ENCODE measurements around the gene ESR1.
"Not testable (repeated sequence)": the region's sequence is repeated elsewhere in the genome, so short reads cannot be mapped to it uniquely, and the experiment has no call there.

The ESR1 gene

DNA sequence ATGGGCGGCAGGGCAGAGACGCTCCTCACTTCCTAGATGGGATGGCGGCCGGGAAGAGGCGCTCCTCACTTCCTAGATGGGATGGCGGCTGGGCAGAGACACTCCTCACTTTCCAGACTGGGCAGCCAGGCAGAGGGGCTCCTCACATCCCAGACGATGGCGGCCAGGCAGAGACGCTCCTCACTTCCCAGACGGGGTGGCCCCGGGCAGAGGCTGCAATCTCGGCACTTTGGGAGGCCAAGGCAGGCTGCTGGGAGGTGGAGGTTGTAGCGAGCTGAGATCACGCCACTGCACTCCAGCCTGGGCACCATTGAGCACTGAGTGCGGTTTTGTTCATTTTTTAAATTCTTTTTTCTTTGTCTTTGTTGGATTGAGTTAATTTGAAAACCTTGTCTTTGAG lies 92.3 kb downstream of the ESR1 start:
- not testable (repeated sequence) for DNase-seq

DNA sequence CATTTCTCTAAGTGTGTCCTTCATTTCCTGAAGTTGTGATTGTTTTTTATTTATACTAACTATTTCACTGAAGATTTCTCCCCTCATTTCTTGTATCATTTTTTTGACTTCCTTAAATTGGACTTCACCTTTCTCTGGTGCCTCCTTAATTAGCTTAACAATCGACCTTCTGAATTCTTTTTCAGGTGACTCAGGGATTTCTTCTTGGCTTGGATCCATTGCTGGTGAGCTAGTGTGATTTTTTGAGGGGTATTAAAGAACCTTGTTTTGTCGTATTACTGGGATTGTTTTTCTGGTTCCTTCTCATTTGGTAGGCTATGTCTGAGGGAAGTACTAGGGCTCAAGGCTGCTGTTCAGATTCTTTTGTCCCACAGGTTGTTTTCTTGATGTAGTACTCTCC lies 92.8 kb downstream of the ESR1 start:
- no peak for DNase-seq

DNA sequence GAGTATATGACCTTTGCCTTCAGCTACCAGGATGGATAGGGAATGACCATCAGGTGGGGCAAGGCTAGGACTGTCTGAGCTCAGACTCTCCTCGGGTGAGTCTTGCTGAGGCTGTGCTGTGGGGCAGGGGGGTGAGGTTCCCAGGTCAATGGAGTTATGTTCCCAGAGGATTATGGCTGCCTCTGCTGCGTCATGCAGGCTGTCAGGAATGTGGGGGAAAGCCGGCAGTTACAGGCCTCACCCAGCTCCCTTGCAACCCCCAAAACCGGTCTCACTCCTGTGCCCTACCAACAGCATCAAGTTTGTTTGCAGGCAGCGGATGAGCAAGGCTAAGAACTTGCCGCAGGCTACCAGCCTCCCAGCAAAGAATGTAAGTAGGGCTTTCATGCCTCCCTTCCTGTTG lies 93.5 kb downstream of the ESR1 start:
- DNase-seq = no peak

DNA sequence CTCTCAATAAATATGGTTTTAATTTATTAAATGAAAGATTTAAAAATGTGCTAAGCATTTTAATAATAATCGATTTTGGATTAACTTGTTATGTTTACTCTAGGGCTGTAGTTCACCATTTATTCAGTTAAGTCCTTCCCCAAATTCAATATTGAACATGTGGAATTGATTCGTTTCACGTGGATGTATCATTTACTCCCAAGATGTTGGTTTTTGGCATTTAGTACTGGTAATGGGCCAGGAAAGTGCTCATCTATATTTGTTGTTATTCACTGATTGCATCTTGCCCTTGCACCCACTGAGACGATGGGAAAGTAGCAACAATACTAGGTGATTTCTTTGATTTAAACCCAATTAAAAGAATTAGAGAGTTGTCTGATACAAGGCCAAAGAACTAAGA lies 97.1 kb downstream of the ESR1 start:
- DNase-seq = no peak

DNA sequence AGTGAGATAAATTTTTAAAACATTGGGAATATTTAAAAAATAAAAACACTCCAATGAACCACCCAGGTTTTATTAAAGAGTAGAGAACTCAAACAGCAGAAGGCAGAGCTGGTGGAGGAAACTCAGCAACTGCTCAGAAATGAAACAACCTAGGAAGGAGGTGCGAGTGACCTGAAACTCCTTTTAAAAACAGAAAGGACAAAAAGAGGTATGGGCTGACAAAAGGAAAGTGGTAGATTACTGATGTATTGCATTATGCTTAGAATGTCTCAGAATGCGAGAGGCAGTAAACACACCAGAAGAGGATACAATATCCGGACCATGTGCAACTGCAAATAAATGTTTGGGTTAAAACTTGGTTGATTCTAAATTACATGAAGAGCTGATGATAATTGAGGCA lies 97.6 kb downstream of the ESR1 start:
- DNase-seq = no peak

DNA sequence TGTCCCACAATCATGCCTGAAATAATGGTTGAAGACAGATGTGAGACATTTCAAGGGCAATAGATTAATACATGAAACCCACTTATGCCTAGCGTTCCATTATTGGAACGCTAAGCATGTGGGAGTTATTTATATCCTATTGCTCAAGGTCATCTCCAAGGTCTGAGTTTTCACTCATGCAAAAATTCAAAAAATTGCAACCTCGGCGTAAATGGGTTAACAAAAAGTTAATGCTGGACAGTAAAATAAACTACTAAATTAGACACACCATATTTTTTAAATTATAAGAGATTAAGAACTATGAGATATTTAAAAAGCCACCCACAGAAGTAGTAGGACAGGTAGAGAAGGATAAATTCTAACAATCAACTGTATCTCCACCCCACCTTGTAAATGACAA lies 98.4 kb downstream of the ESR1 start:
- no peak for DNase-seq

DNA sequence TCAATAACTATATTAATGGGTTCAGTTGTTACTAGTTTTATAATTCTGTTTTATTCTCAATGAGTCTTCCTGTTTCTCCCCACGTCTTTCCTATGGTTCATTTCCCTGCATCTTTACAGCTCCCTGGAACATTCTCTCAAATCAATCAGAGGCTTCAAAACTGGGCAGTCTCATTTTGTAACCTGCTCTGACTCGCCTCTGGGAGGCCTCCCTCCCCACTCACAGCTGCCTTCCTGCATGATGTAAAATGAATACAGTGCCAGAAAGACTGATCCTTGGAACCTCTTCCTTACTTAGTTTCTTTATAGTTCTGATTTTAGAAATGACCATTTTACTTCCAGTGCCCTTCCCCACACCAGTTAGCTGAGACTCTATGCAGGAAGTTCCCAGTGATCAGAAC lies 103.9 kb downstream of the ESR1 start:
- no peak for DNase-seq

DNA sequence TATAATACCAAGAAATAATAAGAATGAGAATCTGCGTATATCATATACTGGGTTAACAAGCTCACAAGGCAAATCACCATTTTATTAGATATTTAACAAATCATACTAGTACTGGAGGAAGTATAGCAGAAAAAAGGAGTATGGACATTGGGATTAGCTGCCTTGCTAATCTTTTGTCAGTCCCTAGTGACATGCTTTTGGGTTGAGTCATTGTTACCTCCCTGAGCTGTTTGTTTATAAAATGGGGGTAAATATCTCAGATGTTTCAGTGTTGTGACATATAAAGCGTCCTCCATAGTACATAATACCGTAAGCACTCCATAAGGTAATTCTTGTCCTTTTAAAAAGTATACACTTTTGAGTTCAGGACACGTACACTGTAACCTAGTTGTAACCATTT lies 107.0 kb downstream of the ESR1 start:
- no peak for DNase-seq

DNA sequence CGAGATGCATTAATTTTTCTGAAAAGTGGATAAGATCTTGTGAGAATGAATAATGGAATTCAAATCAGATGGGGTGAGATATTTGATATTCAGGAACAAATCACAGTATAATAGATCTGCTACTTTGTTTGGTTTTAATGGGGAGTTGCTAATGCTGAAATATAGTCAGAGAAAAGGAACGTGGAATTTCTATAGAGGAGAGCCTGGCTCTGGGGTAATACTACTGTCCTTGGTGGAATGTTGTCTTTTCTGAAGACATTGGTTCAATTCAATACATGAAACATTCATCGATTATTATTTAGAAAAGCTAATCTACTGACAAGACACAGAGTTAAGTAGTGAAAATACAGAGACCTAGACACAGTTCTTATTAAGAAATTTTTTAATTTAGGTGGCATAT lies 108.6 kb downstream of the ESR1 start:
- no peak for DNase-seq

DNA sequence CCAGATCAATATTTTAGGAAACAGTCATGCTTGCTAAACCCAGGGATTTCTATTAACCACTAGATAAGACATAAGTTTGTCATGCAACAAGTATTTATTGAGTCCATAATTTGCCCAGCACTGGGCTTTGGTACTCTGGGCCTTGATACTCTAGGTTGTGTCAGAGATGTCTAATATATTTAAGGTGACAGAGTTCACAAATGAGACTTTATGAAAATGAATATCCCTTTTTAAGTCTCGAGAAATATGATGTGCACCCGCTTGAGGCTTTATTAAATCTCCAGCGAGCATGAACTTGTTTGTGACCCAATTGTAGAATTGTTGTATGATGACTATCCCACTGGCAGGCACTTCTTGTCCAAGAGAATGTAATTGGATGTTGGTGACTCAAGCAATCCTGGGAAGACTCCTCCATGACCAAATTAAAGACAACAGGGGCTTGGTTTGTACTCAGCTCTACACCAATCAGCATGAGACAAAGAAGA lies 109.2 kb downstream of the ESR1 start:
- DNase-seq = no peak

DNA sequence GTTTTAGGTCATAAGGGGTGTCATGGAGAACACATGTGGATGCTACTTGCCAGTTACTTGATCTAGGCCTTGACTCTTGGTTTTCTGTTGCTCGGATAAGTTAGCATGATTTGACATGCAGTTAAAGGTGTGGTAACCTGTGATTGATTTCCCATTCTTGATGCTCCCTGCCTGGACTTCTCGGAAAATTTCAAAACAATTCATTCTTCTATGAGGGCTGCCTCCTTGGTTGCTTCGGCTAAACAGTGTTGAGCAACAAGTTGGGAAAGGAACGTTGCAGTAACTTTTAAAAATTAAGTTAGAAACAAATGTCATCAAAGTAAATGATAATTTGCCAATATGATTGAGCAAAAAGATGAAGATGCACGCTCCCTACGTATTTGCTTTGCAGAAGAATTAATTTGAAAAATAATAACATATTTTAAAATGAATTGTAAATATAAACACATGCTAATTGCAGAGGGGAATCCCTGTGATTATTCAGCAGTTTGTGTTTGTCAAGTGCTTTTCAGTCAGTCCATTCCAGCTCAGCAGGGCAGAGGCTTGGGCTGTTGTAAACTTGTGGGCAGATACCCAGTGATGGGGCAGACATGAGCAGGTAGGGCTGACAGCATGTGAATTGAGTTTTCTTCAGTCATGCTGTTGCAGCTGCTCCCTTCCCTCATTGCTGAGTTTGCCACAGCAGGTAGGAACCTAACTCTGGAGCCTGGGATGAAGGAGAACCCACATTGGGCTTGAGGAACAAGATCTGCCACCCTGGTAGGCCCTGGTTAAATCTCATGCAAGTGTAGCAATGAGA lies 110.2 kb downstream of the ESR1 start:
- DNase-seq = no peak

DNA sequence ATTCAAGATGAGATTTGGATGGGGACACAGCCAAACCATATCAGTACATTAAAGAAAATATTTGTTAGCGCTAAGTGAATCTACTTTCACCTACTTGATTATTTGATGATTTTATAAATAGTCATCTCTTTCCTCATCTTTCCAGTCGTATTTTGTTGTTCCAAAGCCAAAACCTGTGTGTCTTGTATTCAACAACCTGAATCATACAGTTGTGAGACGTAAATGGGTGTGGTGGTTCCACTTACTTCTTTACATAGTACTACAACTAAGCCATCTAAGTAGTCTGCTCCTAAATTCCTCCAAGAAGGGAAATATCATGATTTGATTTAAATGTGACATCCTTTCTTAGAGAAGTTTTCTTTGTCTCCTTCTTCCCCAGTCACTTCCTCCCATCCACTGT lies 132.8 kb downstream of the ESR1 start:
- DNase-seq = no peak

DNA sequence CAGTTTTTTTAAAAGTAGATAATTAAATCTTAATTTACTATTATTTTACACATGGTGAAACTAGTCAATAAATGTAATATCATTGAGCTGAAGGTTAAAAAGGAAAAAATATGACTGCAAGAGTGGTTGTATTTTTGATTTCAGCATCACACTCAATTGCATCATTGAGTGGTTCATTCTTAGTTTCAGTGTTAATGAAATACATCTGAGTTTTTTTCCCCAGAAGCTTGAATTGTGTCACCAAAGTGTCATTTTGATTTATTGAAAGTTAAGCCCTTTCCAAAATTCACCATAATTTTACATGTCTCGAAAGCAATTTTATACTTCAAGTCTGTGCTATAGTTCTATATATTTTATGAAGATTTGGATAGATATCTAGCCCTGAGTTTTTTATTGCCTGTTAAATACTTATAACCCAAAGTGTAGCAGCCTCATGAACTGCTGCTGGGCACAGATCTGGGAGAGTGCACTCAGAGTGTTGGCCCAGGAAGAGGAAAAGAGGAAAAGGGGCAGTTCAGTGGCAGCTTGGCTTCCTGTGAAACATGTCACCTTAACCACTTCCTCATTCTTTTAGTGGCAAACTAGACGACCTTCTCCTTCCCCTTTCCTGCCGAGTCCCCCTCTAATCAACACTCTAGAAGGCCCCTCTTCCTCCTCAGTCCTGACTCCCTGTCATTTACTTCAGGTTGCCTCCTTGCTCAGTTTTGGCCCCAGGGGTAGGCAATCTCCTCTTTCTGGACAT lies 140.7 kb downstream of the ESR1 start:
- DNase-seq = no peak

DNA sequence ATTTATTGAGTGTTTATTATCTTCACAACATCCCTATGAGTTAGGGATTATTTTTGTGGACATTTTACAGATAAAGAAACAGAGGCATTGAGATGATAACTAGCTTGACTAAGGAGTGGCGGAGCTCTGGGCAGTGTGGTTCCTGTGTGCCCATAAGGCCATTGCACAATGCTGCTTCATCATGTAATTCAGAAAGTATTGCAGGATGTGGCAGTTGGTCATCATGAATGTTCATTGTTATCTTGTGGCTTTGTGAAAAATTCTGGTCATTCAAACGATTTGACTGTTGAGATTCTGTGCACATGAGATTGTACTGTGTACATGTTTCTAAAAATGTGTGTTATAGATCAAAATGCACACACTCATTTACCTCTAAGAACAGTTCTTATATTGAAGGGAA lies 150.8 kb downstream of the ESR1 start:
- no peak for DNase-seq

DNA sequence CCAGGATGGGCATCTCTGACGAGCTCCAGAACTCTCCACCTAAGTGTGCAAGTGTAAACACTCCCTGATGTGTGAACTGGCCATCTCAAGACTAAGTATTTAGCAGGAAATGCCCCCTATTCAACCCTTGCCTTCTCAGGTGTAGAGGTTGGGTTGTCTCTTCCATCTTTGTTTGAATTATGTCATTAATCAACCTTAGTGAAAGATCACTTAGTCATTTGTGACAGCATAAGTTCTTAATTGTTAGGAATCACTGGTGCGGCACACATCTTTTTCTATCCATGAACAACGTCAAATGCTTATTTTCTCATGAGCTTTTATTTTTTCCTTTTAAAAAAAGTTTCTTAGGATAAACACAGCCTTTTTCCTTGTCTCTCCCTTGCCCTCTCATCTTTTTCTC lies 151.6 kb downstream of the ESR1 start:
- no peak for DNase-seq

DNA sequence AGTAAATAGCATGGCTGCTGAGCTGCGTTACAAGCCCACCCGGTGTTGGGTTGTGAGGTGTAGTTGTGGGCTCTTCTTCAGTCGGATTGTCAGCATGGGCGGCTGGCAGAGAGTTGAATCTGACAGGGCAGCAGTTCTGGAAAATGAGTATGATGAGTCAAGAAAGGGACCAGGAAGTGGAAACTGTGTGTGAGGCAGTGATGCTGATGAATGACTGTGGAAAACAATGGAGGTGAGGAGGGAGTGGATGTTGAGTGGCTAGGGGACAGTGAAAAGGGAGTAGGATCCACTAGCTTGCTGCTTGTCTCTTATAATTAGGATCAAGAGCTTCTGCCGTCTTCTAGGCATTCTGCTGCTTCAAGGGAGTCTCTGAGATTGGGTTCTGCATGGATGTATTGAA lies 154.3 kb downstream of the ESR1 start:
- DNase-seq = no peak

DNA sequence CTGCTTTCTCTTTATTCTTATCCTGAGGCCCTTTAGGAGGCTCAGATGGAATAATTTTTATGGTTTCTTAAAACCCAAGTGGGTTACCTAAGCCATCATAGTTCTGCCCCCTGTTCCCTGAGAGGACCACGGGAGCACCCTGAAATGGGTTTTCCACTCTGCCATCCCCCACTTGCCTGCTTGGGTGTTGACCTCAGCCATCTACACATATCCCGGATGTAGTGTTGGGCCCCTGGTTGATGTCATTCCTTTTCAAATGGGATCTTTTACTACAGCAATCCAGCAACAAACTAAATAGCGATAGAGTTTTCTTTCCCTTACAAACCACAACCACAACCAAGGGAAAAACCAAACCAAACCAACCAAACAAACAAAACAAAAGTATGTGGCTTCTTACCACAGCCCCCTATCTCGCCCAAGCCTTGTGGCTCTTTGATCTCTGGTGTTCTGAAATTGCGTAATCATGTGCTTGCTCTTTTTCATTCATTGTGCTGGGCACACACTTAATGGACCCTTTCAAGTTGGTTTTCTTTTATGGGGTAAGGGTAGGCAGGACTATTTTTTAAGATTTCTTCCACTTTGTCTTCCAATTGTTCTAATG lies 154.9 kb downstream of the ESR1 start:
- DNase-seq = no peak

DNA sequence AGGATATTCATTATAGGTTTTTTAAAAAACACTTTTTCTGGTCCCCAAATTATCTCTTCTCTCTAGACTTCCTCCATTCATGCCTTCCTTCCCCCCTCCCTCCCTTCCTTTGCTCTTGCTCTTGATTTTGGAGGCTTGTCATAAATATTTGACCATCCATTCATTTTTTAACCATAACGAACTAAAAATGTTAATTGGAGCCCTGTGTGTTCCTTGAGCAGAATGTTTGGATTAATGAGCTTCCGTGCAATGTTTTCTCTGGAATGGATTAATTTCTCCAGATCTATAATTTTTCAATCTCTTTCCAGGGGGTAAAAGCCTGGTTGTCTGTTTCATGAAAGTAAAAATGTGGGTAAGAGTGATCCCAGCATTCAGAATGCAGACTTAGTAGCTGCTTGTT lies 155.5 kb downstream of the ESR1 start:
- DNase-seq = no peak

DNA sequence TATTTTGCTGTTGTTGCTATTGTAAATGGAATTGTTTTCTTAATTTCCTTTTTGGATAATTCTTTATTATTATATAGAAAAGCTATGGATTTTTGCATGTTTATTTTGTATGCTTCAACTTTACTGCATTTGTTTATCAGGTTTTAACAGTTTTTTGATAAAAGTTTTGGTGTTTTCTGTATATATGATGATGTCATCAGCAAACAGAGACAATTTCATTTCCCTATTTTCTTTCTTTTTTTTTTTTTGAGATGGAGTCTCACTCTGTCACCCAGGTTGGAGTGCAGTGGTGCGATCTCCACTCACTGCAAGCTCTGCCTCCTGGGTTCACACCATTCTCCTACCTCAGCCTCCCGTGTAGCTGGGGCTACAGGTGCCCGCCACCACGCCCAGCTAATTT lies 156.9 kb downstream of the ESR1 start:
- not testable (repeated sequence) for DNase-seq

DNA sequence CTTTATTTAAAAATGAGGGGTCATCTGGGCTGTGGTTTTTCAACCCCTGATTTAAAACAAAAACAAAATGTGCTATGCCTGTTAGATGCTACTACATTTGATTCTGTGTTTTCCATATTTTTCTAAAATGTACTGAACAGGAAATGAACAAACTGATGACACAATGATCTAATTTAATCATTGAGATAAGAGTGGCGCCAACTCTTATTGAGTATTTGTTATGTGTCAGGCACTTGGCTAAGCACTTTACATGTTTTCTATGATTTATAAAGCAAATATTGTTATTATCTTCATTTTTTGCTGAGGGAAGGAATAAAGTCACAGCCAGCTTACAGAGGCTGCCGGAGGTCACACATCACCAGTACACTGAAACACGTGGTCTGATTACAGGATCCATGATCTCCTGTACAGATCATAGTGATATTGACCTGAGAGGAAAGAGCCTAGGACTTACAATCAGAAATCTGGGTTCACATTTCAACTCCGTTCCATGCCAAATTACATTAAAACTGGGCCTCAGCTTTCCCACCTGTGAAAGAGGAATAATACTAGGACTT lies 166.7 kb downstream of the ESR1 start:
- DNase-seq = no peak

DNA sequence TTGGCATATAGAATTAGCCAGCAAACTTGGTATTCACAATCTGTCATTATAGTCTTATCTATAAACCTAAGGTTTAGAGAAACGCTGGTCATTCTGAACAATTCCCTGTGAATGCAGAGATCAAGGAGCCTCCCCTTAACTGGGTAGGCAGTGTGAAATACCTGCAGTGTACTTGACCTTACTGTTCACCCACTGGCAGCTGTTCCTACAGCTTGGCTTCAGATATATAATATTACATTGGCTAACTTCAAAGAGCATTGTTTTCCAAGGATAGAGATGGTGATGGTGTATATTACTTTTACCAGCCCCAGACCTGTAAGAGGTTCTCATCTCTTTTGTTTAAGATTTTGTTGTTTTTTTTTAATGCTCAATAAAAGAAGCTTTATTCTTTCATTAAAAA lies 168.3 kb downstream of the ESR1 start:
- no peak for DNase-seq

DNA sequence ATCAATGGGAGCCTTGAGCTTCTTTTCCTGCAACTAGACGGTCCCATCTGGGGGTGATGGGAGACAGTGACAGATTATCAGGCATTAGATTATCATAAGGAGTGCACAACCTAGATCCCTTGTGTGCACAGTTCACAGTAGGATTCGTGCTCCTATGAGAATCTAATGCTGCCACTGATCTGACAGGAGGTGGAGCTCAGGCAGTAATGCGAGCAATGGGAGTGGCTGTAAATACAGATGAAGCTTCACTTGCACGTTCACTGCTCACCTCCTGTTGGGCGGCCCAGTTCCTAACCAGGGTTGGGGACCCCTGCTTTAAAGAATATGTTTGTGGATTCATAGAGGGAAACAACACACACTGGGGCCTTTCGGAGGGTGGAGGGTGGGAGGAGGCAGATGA lies 180.7 kb downstream of the ESR1 start:
- not testable (repeated sequence) for DNase-seq

DNA sequence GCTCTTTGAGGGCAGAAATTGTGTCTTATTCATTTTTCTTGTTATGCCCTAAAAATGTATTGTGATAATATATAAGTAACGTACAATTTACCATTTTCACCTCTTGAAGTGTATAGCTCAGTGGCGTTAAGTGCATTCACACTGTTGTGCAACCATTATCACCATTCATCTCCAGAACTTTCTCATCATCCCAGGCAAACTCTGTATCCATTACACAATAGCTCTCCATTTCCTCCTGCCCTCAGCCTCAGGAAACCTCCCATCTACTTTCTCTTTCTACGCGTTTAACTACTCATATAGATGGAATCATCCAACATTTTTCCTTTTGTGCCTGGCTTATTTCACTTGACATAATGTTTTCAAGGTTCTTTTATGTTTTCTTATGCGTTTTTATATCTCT lies 184.6 kb downstream of the ESR1 start:
- DNase-seq = no peak

DNA sequence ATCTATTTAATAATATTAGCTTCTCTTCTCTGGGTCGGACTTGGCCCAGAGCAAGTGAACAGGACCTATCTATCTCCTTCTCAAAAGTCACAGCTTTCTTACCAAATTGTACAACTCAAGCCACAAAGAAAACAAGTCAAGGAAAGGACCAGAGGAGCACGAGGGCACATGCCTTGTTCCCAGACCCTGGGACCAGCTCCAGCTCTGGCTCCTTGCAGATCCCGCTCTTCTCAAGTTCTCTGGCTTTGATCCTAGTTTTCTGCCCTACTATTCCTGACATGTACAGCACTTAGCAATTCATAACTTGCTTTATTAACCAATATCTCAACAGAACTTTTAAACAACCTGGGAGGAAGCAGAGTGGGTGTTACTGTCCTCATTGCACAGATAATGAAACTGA lies 185.9 kb downstream of the ESR1 start:
- no peak for DNase-seq

Measured in NCI-H2171 treated with DMSO at 0.1 percent for 48 hours (cell line).